IPS DF 6.9 (cell line): Measurements from ENCODE around the gene ESRRG.

Experiments
- DNase-seq: peaks from one replicate; pipeline ENCODE4 v3.0.0-alpha.2; 2013; ENCODE audit warnings: low read depth, low spot score
- H3K27ac ChIP-seq: one replicate; pipeline ENCODE4 v1.5.1; 2013; ENCODE audit warnings: low read length, control low read depth
- H3K27me3 ChIP-seq: 2 replicates; pipeline ENCODE4 v1.6.1; 2013; ENCODE audit warnings: mild to moderate bottlenecking, low read length; ENCODE audit not compliant: control insufficient read depth, insufficient read depth
- H3K36me3 ChIP-seq: 2 replicates; pipeline ENCODE4 v1.6.1; 2013; ENCODE audit warnings: low read length; ENCODE audit not compliant: control insufficient read depth, insufficient read depth
- H3K4me1 ChIP-seq: 2 replicates; pipeline ENCODE4 v1.6.1; 2013; ENCODE audit warnings: low read length; ENCODE audit not compliant: control insufficient read depth, insufficient read depth
- H3K4me3 ChIP-seq: 2 replicates; pipeline ENCODE4 v1.5.1; 2013; ENCODE audit warnings: mild to moderate bottlenecking, low read length
- H3K9me3 ChIP-seq: 2 replicates; pipeline ENCODE4 v1.6.1; 2013; ENCODE audit warnings: low read length, inconsistent platforms; ENCODE audit not compliant: control insufficient read depth, insufficient read depth
- whole genome bisulfite sequencing: extraction: QIAGEN DNeasy Blood & Tissue Kit; methylation state at CpG from one replicate; pipeline ENCODE4 v1.1.7; 2013; ENCODE audit warnings: mixed read lengths, missing lambda C conversion rate; ENCODE audit not compliant: insufficient read length, insufficient coverage; 5-methylcytosine and 5-hydroxymethylcytosine counted together

ESRRG gene

GRCh38 chr1:216740331-216740730, 17.1 kb upstream of the ESRRG start:
- Histone ChIP-seq H3K27ac (no peak overlapping the region), H3K4me1 (peaks cover 1% of the 10 kb centered on the region; the same call in 1 of the 2 replicates), H3K4me3 (no peak overlapping the region), H3K9me3 (no peaks in the 10 kb centered on the region), H3K36me3 (no peaks in the 10 kb centered on the region), H3K27me3 (no peaks in the 10 kb centered on the region)
- no peak for DNase-seq
- no CpG with 5 or more reads among the region's 2 CpGs for WGBS

GRCh38 chr1:216739793-216740192, 16.6 kb upstream of the ESRRG start:
- Histone ChIP-seq H3K27ac (no peak overlapping the region), H3K27me3 (no peaks in the 10 kb centered on the region), H3K4me3 (no peak overlapping the region), H3K9me3 (no peaks in the 10 kb centered on the region), H3K4me1 (peaks cover 1% of the 10 kb centered on the region; the same call in 1 of the 2 replicates), H3K36me3 (no peaks in the 10 kb centered on the region)
- DNase-seq = no peak
- WGBS = no CpG with 5 or more reads among the region's 5 CpGs

GRCh38 chr1:216732121-216732520, 8.9 kb upstream of the ESRRG start:
- H3K36me3 ChIP-seq = no peaks in the 10 kb centered on the region
- no peaks in the 10 kb centered on the region for H3K27me3 ChIP-seq
- no CpG with 5 or more reads among the region's 4 CpGs for WGBS
- DNase-seq = no peak
- H3K9me3 ChIP-seq = no peaks in the 10 kb centered on the region; the same call in 1 of the 2 replicates
- H3K4me1 ChIP-seq = no peaks in the 10 kb centered on the region
- no peak overlapping the region for H3K4me3 ChIP-seq
- H3K27ac ChIP-seq = no peak overlapping the region

GRCh38 chr1:216731562-216731961, 8.3 kb upstream of the ESRRG start:
- no CpG with 5 or more reads among the region's 6 CpGs for WGBS
- H3K27ac ChIP-seq = no peak overlapping the region
- H3K4me3 ChIP-seq = no peak overlapping the region
- no peaks in the 10 kb centered on the region; the same call in 1 of the 2 replicates for H3K9me3 ChIP-seq
- no peaks in the 10 kb centered on the region for H3K27me3 ChIP-seq
- DNase-seq = no peak
- no peaks in the 10 kb centered on the region for H3K36me3 ChIP-seq
- H3K4me1 ChIP-seq = no peaks in the 10 kb centered on the region

DNA sequence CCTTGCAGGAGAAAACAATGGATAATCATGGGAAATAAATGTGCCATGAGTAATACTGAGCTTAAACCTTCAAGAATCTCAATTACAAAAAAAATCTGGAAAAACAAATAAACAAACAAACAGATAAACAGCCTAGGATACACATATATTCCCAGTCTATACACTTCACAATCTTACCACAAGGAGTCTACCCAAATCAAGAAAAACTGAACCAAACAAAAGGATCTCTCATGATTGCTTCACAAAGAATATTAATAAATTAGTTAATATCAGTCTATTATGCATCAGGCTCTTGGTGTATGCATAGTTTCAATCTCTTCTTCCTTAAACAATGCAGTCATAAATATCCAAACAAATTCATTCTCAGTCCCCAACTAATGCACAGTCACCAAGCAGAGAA, 3.2 kb upstream of the ESRRG start:
- no peaks in the 10 kb centered on the region for H3K27me3 ChIP-seq
- no peaks in the 10 kb centered on the region; the same call in 1 of the 2 replicates for H3K9me3 ChIP-seq
- no peaks in the 10 kb centered on the region for H3K36me3 ChIP-seq
- no peak overlapping the region for H3K27ac ChIP-seq
- H3K4me1 ChIP-seq = no peaks in the 10 kb centered on the region
- DNase-seq = no peak
- no peak overlapping the region for H3K4me3 ChIP-seq

- H3K27ac ChIP-seq = no peak overlapping the region
- H3K27me3 ChIP-seq = no peaks in the 10 kb centered on the region
- no peaks in the 10 kb centered on the region for H3K4me1 ChIP-seq
- WGBS = no CpG with 5 or more reads among the region's 6 CpGs
- DNase-seq = no peak
- peak overlapping the region; percentile 51; the same call in 1 of the 2 replicates for H3K4me3 ChIP-seq
- no peaks in the 10 kb centered on the region for H3K36me3 ChIP-seq
- no peaks in the 10 kb centered on the region for H3K9me3 ChIP-seq
Measured at GRCh38 chr1:216722821-216723220, 408 bp downstream of the ESRRG start.

DNA sequence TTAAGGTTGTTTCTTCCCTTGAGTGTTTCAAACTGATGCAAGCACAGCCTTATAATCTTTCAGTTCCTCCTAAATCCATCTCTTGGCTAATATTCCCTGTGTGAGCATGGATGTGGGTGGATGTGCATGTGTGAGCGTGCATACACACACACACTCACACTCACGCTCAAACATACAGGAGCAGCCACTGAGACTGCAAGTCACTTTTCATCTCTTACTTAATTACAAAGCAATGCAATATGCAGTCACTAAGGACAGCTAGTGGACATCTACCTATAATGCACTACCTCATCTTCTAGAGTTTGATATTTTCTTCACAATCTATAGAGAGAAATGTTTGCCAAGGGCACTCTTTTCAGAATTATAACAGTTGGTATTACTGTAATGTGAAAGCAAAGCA, 1.4 kb downstream of the ESRRG start:
- no peak for DNase-seq
- no peaks in the 10 kb centered on the region for H3K36me3 ChIP-seq
- no peaks in the 10 kb centered on the region for H3K9me3 ChIP-seq
- H3K4me1 ChIP-seq = no peaks in the 10 kb centered on the region
- H3K27ac ChIP-seq = no peak overlapping the region
- no peak overlapping the region for H3K4me3 ChIP-seq
- no peaks in the 10 kb centered on the region for H3K27me3 ChIP-seq
- no CpG with 5 or more reads among the region's 2 CpGs for WGBS

GRCh38 chr1:216721062-216721461, 2.2 kb downstream of the ESRRG start:
- no peaks in the 10 kb centered on the region for H3K9me3 ChIP-seq
- H3K4me3 ChIP-seq = no peak overlapping the region
- no peaks in the 10 kb centered on the region for H3K36me3 ChIP-seq
- no peak overlapping the region for H3K27ac ChIP-seq
- H3K4me1 ChIP-seq = no peaks in the 10 kb centered on the region
- DNase-seq = no peak
- no peaks in the 10 kb centered on the region for H3K27me3 ChIP-seq
- no CpG with 5 or more reads among the region's 5 CpGs for WGBS

DNA sequence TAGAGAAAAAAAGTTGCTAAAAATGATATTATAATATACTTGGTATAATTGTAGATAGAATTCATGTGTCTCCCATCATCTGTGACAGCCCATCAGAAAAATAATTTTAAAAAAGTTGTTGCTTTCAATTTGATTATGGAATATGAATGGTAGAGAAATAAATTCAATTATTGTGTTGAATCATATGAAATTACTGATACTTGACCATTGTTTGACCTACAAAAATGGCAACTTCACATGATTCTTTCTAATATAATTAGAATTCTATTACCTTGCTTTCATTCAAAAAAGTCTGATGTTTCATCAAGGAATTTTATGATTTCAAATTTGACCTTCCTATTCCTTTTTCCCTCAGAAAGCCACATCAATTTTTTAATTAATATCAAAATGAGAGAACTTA, 11.5 kb downstream of the ESRRG start:
- Histone ChIP-seq H3K27me3 (no peaks in the 10 kb centered on the region), H3K36me3 (no peaks in the 10 kb centered on the region), H3K9me3 (no peaks in the 10 kb centered on the region), H3K4me1 (no peaks in the 10 kb centered on the region), H3K4me3 (no peak overlapping the region), H3K27ac (no peak overlapping the region)
- no peak for DNase-seq

GRCh38 chr1:216710598-216711333, 12.5 kb downstream of the ESRRG start:
- Histone ChIP-seq H3K27me3 (no peaks in the 10 kb centered on the region), H3K4me3 (no peak overlapping the region), H3K9me3 (no peaks in the 10 kb centered on the region), H3K4me1 (no peaks in the 10 kb centered on the region), H3K27ac (no peak overlapping the region), H3K36me3 (no peaks in the 10 kb centered on the region)
- WGBS = no CpG with 5 or more reads among the region's 15 CpGs
- no peak for DNase-seq

DNA sequence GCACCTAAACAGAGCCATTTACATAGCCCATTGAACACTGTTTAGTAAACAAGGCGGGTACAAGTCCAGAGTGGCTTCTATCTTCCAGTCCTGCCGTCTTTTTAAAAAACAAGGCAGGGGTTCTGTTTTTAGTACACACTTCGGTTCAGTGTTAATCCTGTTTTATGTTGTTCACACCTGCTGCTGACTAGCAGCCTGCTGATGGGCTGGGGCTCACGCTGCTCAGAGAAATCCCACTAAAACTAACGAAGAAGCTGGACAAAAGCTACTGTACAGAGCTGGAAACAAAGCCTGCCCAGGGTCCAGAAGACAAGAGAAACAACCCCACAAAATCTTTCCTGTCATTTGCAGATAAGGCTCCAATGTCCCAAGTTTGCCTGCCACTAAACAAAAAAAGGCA, 13.2 kb downstream of the ESRRG start:
- H3K4me3 ChIP-seq = no peak overlapping the region
- H3K4me1 ChIP-seq = no peaks in the 10 kb centered on the region
- no peaks in the 10 kb centered on the region for H3K9me3 ChIP-seq
- DNase-seq = no peak
- no CpG with 5 or more reads among the region's 5 CpGs for WGBS
- H3K27me3 ChIP-seq = no peaks in the 10 kb centered on the region
- no peaks in the 10 kb centered on the region for H3K36me3 ChIP-seq
- H3K27ac ChIP-seq = no peak overlapping the region
